Fibroblast of mammary gland (primary cell): ENCODE measurements around the gene SLC15A5.

Source experiments
- DNase-seq: peaks from one replicate; pipeline ENCODE4 v3.0.0-alpha.2; 2010; ENCODE audit warnings: low read depth
- H3K4me3 ChIP-seq: 2 replicates; pipeline ENCODE4 v1.5.1; 2011; ENCODE audit warnings: low read depth, mild to moderate bottlenecking, low read length, moderate library complexity; ENCODE audit not compliant: control insufficient read depth
- TF ChIP-seq, protein P1 (sequence below): conservative IDR thresholded peaks from 2 replicates; pipeline ENCODE4 v1.5.1; 2011; ENCODE audit warnings: low read depth, low read length, inconsistent platforms; ENCODE audit not compliant: control insufficient read depth, insufficient read depth

SLC15A5 gene

DNA sequence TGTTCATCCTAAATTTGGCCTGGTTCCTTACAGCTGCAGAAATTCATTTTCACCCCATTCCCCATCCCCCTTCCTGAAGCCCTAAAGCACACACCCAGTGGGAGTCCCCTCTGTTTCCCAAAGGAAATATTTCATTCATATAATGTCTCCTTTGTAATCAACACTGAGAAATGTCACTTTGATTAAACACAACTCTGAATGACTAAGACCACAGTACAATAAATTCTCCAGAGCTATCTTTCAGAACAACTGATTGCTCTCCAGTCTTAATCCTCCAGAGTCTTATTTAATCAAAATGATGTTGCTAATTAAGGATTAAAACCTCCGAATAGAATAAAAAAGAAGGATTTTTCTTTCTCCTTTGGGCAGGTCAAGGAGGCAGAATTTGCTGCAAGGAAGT lies 6.4 kb downstream of the SLC15A5 start:
- no peak for DNase-seq
- H3K4me3 ChIP-seq = no peak overlapping the region
- TF ChIP-seq, protein P1, sequence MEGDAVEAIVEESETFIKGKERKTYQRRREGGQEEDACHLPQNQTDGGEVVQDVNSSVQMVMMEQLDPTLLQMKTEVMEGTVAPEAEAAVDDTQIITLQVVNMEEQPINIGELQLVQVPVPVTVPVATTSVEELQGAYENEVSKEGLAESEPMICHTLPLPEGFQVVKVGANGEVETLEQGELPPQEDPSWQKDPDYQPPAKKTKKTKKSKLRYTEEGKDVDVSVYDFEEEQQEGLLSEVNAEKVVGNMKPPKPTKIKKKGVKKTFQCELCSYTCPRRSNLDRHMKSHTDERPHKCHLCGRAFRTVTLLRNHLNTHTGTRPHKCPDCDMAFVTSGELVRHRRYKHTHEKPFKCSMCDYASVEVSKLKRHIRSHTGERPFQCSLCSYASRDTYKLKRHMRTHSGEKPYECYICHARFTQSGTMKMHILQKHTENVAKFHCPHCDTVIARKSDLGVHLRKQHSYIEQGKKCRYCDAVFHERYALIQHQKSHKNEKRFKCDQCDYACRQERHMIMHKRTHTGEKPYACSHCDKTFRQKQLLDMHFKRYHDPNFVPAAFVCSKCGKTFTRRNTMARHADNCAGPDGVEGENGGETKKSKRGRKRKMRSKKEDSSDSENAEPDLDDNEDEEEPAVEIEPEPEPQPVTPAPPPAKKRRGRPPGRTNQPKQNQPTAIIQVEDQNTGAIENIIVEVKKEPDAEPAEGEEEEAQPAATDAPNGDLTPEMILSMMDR = no peak

DNA sequence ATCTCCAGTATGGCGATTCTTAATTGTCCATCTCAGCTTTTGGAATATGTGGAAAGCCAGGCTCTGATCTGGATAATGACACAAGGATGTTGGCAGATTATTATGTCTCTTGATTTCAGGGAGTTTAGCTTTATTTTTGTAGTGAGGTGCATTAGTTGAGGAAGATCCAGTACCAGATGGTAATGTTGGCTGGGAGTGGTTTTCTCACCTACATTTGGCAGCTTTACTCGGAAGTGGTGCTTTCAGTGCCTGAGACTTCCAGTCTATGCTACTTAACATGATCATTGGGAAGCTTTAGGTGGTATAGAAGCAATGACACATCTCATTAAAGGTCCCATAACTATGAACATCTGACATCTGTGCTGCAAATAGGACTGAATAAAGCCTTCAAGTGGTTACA lies 7.5 kb downstream of the SLC15A5 start:
- no peak overlapping the region for H3K4me3 ChIP-seq
- no peak for DNase-seq
- TF ChIP-seq, protein P1 = no peak

DNA sequence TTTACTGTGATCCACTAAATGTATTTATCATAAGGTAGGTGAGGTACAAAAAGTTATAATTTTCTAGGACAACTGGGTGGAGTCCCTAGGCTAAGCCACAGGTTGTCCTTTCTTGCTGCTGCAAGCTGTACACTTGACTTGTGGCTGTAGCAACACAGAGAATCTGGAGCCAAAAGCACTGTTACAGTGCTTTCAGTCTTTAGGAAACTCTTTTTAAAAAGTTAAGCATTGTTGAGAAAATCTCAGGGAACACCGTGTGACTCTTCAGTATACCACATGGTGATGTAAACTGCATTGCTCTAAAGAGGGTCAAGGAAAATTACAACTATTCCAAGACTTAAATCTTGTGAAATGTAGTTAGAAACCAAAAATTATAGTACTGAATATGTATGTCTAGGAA lies 11.4 kb downstream of the SLC15A5 start:
- no peak overlapping the region for H3K4me3 ChIP-seq
- TF ChIP-seq, protein P1 = no peak
- peak; percentile 15 for DNase-seq

DNA sequence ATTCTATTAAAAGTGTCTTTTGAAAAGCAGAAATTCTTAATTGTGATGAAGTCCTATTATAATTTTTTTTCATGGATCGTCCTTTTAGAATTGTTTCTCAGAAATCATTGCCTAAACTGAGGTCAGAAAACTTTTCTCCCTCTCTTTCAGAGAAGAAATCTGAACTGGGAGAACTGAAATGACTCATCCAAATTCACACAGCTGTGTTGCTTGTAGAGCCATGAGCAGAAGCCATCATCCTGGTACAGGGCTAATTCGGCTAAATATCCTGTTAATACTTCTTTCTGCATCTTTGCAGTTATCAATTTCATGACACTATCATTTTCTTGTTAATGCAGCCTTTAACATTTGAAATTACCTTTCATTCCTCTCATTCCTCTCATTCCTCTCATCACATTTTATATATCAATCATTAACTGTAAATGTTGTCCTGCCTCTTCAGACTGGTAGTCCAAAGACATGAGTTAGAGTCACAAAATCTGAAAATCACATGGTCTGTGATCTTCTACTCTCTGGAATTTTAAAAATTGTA lies 15.5 kb downstream of the SLC15A5 start:
- H3K4me3 ChIP-seq = no peak overlapping the region
- TF ChIP-seq, protein P1 = no peak
- peak; percentile 22 for DNase-seq

DNA sequence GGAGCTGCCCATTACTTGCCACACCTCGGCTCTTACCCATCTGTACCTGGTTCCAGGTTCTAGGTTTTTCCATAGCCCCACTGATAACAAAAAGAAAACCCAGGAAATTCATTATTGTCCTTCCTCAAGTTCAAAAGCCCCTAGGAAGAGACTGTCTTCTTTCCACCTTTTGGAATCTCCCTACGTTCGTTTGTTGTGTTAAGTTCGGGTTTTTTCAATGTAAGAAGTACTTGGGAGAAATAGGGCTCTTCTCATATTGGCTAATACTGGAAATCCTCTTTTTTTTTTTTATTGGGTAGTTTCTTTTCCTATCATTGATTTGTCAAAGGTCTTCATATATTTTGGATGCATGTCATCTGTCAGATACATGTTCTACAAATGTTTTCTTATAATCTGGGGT lies 17.3 kb downstream of the SLC15A5 start:
- H3K4me3 ChIP-seq = no peak overlapping the region
- TF ChIP-seq, protein P1 = no peak
- no peak for DNase-seq

DNA sequence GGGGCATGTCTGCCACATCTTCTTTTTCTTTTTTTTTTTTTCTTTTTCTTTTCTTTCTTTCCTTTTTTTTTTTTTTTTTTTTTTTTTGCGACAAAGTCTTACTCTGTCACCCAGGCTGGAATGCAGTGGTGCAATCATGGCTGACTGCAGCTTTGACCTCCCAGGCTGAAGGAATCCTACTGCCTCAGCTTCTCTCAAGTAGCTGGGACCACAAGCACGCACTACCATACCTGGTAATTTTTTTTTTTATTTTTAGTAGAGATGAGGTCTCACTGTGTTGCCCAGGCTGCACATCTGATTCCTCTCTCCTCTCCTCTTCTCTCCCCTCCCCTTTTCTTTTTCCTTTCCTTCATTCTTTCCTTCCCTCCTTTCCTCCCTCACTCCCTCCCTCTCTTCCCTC lies 18.5 kb downstream of the SLC15A5 start:
- DNase-seq = no peak
- no peak overlapping the region for H3K4me3 ChIP-seq
- TF ChIP-seq, protein P1 = no peak

DNA sequence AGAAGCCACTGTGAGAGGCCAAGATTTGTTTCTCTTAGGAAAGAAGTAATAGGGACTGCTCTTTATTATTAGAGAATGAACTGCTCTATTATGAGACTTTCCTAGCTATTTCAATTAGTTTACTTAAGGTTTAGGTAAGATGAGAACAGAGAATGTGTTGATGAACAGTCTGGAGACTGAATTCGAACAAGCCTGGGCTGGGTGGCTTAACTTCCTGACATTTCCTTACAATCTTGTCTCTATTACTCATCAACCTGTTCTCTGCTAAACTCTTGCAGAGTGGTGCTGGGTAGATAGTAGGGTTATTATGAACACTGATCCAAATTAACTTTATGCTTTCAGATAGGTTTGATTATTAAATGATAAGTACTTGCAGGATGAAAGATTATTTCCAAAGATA lies 31.2 kb downstream of the SLC15A5 start:
- DNase-seq = no peak
- TF ChIP-seq, protein P1 = no peak
- H3K4me3 ChIP-seq = no peak overlapping the region
